ENCODE data around the gene PTK7. TPM values are rescaled to one million over a fixed set of nuclear protein-coding genes. Genes with fewer than 3 reads are reported as not detected.

PTK7 gene
- total RNA-seq, 1 experiment from 2014 or later: 105 TPM

- intact Hi-C loops (cut with micrococcal nuclease): no loop called here
- H3K36me3 ChIP-seq (ENCODE audit: control insufficient read depth in 1 of 2, insufficient read depth in 2 of 2, low read length in 2 of 2): peaks cover 0 to 14% of the 10 kb centered on the region in 2 experiments; a peak in 2 of 4 replicates
- H3K4me3 ChIP-seq (replicated peaks in 1 of 2; ENCODE audit: low read depth in 1 of 2, low read length in 2 of 2): no peak overlapping the region
- ATAC-seq (no peak), DNase-seq (ENCODE audit: low read depth, low spot score) (no peak)
- H4K20me1 ChIP-seq (ENCODE audit: insufficient read depth): no peaks in the 10 kb centered on the region
- no peaks in the 10 kb centered on the region for H3K27me3 ChIP-seq (ENCODE audit: insufficient read depth, low read length)
- H3K9me3 ChIP-seq (ENCODE audit: control insufficient read depth in 1 of 2, insufficient read depth in 1 of 2, low read depth in 1 of 2, low read length in 2 of 2): no peaks in the 10 kb centered on the region
- no peaks in the 10 kb centered on the region for H3K79me2 ChIP-seq (ENCODE audit: insufficient read depth, low read length)
- POLR2A ChIA-PET: no interaction called here
- CTCF ChIA-PET: no interaction called here
- RAD21 ChIA-PET (ENCODE audit: low non-redundant PET in 1 of 2, low total read pairs in 2 of 2, uncharacterized antibody in 2 of 2, unreplicated experiment in 2 of 2): no interaction called here
- no peak overlapping the region for H3K4me2 ChIP-seq (ENCODE audit: low read length)
- H3K27ac ChIP-seq (ENCODE audit: low read depth, low read length): no peak overlapping the region
- no peaks in the 10 kb centered on the region for H3K9me2 ChIP-seq (ENCODE audit: insufficient read depth)
- BruUV-seq (replicated peaks): no TSS peak
- no peaks in the 10 kb centered on the region for H3K4me1 ChIP-seq (ENCODE audit: control insufficient read depth in 1 of 2, insufficient read depth in 2 of 2, low read length in 2 of 2)
- no peak overlapping the region for H3K9ac ChIP-seq (ENCODE audit: low read length)
- no peak for TF ChIP-seq CEBPB (IDR thresholded peaks at IDR 0.05; ENCODE audit: low read depth)
- TF ChIP-seq CBX3 (IDR thresholded peaks at IDR 0.05; ENCODE audit: low read depth): no peak
- no peak for TF ChIP-seq POLR2A (IDR thresholded peaks at IDR 0.05; ENCODE audit: borderline replicate concordance, extremely low read depth, insufficient read depth, insufficient read length)
- TF ChIP-seq, protein P1, sequence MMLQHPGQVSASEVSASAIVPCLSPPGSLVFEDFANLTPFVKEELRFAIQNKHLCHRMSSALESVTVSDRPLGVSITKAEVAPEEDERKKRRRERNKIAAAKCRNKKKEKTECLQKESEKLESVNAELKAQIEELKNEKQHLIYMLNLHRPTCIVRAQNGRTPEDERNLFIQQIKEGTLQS (IDR thresholded peaks at IDR 0.05): no peak
- TF ChIP-seq SRF (IDR thresholded peaks at IDR 0.05; ENCODE audit: low read depth): no peak
- no peak for TF ChIP-seq EGR1 (IDR thresholded peaks at IDR 0.05; ENCODE audit: low read depth)
- no peak overlapping the region for H2AFZ ChIP-seq (ENCODE audit: low read depth, low read length, poor library complexity, severe bottlenecking)
Observed at GRCh38 chr6:43043310-43043709, 32.8 kb upstream of the PTK7 start.

- DNase-seq (ENCODE audit: low read depth, low spot score) (no peak), ATAC-seq (no peak)
- H3K4me3 ChIP-seq (replicated peaks in 1 of 2; ENCODE audit: low read depth in 1 of 2, low read length in 2 of 2): no peak overlapping the region
- no peak overlapping the region for H3K27ac ChIP-seq (ENCODE audit: low read depth, low read length)
- H3K4me1 ChIP-seq (ENCODE audit: control insufficient read depth in 1 of 2, insufficient read depth in 2 of 2, low read length in 2 of 2): no peaks in the 10 kb centered on the region
- no peak for TF ChIP-seq REST (IDR thresholded peaks at IDR 0.05; ENCODE audit: low read depth)
- TF ChIP-seq, protein P1 (IDR thresholded peaks at IDR 0.05): no peak
- CTCF ChIA-PET: no interaction called here
- no peaks in the 10 kb centered on the region for H3K27me3 ChIP-seq (ENCODE audit: insufficient read depth, low read length)
- no peaks in the 10 kb centered on the region for H3K9me2 ChIP-seq (ENCODE audit: insufficient read depth)
- no peaks in the 10 kb centered on the region for H3K79me2 ChIP-seq (ENCODE audit: insufficient read depth, low read length)
- RAD21 ChIA-PET (ENCODE audit: low non-redundant PET in 1 of 2, low total read pairs in 2 of 2, uncharacterized antibody in 2 of 2, unreplicated experiment in 2 of 2): no interaction called here
- no peak overlapping the region for H3K4me2 ChIP-seq (ENCODE audit: low read length)
- H3K9me3 ChIP-seq (ENCODE audit: control insufficient read depth in 1 of 2, insufficient read depth in 1 of 2, low read depth in 1 of 2, low read length in 2 of 2): no peaks in the 10 kb centered on the region
- no peak overlapping the region for H3K9ac ChIP-seq (ENCODE audit: low read length)
- H2AFZ ChIP-seq (ENCODE audit: low read depth, low read length, poor library complexity, severe bottlenecking): no peak overlapping the region
- POLR2A ChIA-PET: no interaction called here
- intact Hi-C loops (cut with micrococcal nuclease): no loop called here
- no TSS peak for BruUV-seq (replicated peaks)
- H3K36me3 ChIP-seq (ENCODE audit: control insufficient read depth in 1 of 2, insufficient read depth in 2 of 2, low read length in 2 of 2): peaks cover 5 to 15% of the 10 kb centered on the region in 2 experiments; a peak in 3 of 4 replicates
- H4K20me1 ChIP-seq (ENCODE audit: insufficient read depth): no peaks in the 10 kb centered on the region
Observed at GRCh38 chr6:43045371-43045930, 30.7 kb upstream of the PTK7 start.
